Immature natural killer cell (primary cell): Measurements from ENCODE around the gene ANKS6. TPM values are rescaled to one million over a fixed set of nuclear protein-coding genes. Genes with fewer than 3 reads are reported as not detected.

Experiments used
- DNase-seq, 3 donors: peaks; one replicate each; pipeline ENCODE4 v3.0.0; 2022; ENCODE audit warnings: mixed read lengths in 1 of 3
- H3K27ac Mint-ChIP-seq, 6 donors: one replicate each; pipeline ENCODE4 v1.8.0; 2020; ENCODE audit warnings: mixed read lengths in 6 of 6, mild to moderate bottlenecking in 5 of 6, inconsistent platforms in 4 of 6, moderate library complexity in 3 of 6
- H3K27me3 Mint-ChIP-seq, 3 donors: one replicate each; pipeline ENCODE4 v1.8.0; 2020 to 2021; ENCODE audit warnings: low read depth in 3 of 3, mild to moderate bottlenecking in 3 of 3, mixed read lengths in 3 of 3, moderate library complexity in 3 of 3, inconsistent platforms in 1 of 3
- H3K36me3 Mint-ChIP-seq, 3 donors: one replicate each; pipeline ENCODE4 v1.8.0; 2020; ENCODE audit warnings: mixed read lengths in 3 of 3, inconsistent platforms in 2 of 3, mild to moderate bottlenecking in 2 of 3
- H3K4me1 Mint-ChIP-seq, 2 donors: one replicate each; pipeline ENCODE4 v1.8.0; 2020; ENCODE audit warnings: inconsistent platforms in 2 of 2, mild to moderate bottlenecking in 2 of 2, mixed read lengths in 2 of 2, moderate library complexity in 1 of 2
- H3K4me3 Mint-ChIP-seq, 5 donors: one replicate each; pipeline ENCODE4 v1.8.0; 2020; ENCODE audit warnings: mild to moderate bottlenecking in 5 of 5, mixed read lengths in 5 of 5, inconsistent platforms in 3 of 5, moderate library complexity in 3 of 5
- H3K9me3 Mint-ChIP-seq, 6 donors: one replicate each; pipeline ENCODE4 v1.8.0; 2020; ENCODE audit warnings: mild to moderate bottlenecking in 6 of 6, mixed read lengths in 6 of 6, inconsistent platforms in 4 of 6, moderate library complexity in 3 of 6
- polyA plus RNA-seq, 3 donors: library from polyadenylated mRNA; unstranded; fragments of 300-500 nt; fragmentation: Illumina TruSeq; gene quantifications; one replicate each; pipeline ENCODE4 v1.2.3, GENCODE V29; 2021

Gene ANKS6
- polyA plus RNA-seq, 3 donors from 2014 or later: 2.6 to 3.7 (median 3.2) TPM

DNA sequence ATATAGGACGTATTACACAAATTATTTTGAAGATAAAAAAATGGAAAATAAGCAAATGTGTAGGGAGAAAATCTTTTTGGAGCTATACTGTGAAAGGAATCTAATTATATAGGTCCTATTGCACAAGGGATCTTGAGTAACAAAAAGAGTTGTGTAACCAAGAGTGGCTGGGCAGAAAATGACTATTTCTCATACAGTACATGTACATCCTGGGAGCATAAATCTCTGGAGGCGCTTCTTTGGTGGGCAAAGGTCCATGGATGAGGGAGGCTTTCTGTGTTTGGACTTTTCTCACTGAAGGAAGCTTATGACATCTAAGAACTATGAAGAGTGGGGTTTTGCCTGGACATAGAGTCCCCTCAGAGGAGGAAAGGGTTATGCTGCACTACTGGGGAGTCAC lies 29.8 kb downstream of the ANKS6 start:
- peaks cover 7 to 27% (median 12%) of the 10 kb centered on the region in 3 donors for H3K36me3 Mint-ChIP-seq
- H3K27ac Mint-ChIP-seq: no peak overlapping the region
- no peak overlapping the region for H3K4me3 Mint-ChIP-seq
- H3K4me1 Mint-ChIP-seq: no peaks in the 10 kb centered on the region
- DNase-seq: no peak
- H3K27me3 Mint-ChIP-seq: no peaks in the 10 kb centered on the region
- H3K9me3 Mint-ChIP-seq: no peaks in the 10 kb centered on the region

DNA sequence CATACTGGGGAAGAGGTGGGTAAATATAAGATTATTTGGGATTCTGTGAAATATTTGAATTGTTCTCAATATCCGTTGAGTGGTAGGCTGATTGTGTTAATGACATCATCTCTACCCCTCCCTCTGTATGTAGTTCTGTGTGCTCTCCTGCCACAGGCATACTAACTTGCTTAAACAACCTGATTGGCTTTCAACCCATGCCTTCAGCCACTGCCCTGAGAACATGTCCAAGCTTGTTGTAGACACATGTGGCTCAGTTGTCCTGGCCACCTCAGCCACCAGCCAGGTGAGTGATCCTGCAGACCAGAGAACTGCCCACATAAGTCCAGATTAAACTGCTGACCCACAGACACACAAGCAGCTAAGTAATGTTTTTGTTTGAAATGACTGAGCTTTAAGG lies 31.1 kb downstream of the ANKS6 start:
- DNase-seq: no peak
- H3K27me3 Mint-ChIP-seq: no peaks in the 10 kb centered on the region
- peaks cover 4 to 22% (median 7%) of the 10 kb centered on the region in 3 donors for H3K36me3 Mint-ChIP-seq
- H3K4me3 Mint-ChIP-seq: no peak overlapping the region
- H3K27ac Mint-ChIP-seq: no peak overlapping the region
- H3K4me1 Mint-ChIP-seq: no peaks in the 10 kb centered on the region
- no peaks in the 10 kb centered on the region for H3K9me3 Mint-ChIP-seq

DNA sequence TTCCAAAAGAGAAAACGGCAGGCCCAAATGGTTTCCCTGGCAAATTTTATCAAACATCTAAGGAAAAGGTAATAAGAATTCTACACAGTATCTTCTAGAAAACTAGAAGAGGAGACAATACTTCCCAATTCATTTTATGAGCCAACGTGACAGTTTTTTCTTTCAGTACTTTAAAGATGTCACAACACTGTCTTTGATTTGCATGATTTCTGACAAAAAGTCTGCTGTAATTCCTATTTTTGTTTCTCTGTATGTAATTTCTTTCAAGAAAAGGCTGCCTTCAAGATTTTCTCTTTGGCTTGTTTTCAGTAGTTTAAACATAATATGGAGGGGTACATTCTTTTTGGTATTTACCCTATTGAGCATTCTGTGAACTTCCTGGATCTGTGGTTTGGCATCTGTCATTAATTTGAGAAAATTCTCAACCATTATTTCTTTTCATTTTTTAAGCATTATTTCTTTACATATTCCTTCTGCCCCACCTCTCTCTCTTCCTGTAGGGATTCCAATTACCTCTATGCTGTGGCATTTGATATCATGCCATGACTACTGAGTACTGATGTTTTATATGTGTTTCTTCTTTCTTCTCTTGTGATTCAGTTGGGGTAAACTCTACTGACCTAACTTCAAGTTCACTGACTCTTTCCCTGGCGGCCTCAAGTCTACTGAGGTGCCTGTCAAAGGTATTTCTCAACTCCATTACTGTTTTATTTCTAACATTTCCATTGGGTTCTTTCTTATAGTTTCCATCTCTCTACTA lies 32.2 kb downstream of the ANKS6 start:
- Mint-ChIP-seq H3K4me3 (no peak overlapping the region), H3K27me3 (no peaks in the 10 kb centered on the region), H3K36me3 (peaks cover 6 to 22% (median 7%) of the 10 kb centered on the region in 3 donors), H3K4me1 (no peaks in the 10 kb centered on the region), H3K27ac (no peak overlapping the region), H3K9me3 (no peaks in the 10 kb centered on the region)
- no peak for DNase-seq

DNA sequence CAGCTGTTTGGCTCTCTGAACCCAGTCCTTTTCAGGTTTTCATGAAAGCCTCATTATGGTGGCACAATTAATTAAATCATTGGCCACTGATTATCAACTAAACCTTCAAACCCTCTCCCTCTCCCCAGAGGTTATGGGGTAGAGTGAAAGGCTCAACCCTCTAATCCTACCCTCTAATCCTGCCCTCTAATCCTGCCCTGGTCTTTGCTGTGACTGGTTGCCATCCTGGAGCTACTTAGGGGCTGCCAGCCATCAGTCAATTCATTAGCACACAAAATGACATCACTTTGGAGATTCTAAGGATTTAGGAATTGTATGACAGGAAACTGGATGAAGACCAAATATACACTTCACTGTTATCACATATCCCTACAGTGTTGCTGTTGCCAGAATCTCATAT lies 36.1 kb downstream of the ANKS6 start:
- Mint-ChIP-seq H3K4me3 (no peak overlapping the region), H3K27me3 (no peaks in the 10 kb centered on the region), H3K27ac (no peak overlapping the region), H3K9me3 (no peaks in the 10 kb centered on the region), H3K4me1 (no peaks in the 10 kb centered on the region), H3K36me3 (peaks cover 19 to 46% (median 25%) of the 10 kb centered on the region in 3 donors)
- no peak for DNase-seq

DNA sequence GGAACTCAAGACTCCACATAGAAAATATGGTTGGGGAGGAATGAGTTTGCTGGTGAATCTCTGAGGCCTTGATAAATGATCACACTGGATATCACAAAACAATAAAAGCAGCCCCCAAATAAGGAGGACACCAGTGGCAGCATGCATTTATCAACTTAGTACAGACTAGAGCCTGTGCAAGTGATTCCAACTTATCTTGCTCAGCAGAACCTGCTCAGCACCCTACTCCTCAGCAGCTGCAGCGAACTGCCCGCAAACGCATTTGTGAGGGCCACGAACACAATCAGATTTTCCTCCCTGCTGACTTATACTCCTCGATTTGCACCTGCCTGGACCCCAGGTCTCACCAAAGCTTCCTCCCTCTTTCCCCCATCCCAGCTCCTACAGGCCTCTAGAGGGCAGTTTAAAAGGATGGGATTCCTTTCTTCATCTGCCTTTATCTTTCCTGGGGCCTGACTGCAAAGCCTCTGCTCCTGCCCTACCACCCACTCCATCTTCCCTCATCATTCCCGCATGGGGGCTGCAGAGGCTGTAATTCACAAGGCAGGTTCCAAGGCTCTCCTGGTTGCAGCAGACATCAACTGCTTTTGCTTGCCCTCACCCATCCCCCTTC lies 41.2 kb downstream of the ANKS6 start:
- Mint-ChIP-seq H3K4me1 (no peaks in the 10 kb centered on the region), H3K4me3 (no peak overlapping the region)

DNA sequence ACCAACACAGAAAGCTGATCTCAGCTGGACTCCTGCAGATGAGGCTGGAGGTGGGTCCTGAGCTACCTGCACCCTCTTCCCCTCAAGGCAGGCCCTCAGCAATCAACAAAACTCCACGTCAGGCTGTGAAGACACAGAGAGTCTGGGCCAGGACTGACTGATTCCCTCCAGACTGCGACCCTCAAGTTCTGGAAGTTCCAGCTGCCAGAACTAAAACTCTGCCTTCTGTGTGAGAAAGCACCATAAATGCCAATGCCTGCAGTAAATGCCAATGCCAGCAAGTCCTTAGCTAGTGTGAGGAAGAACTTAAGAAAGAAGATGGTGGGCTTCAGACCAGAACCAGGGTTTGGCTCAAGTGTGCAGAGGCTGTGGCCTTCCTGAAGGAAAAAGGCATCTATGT lies 45.1 kb downstream of the ANKS6 start:
- no peak for DNase-seq
- no peaks in the 10 kb centered on the region for H3K4me1 Mint-ChIP-seq
- H3K27me3 Mint-ChIP-seq: no peaks in the 10 kb centered on the region
- no peak overlapping the region for H3K27ac Mint-ChIP-seq
- no peaks in the 10 kb centered on the region for H3K9me3 Mint-ChIP-seq
- H3K4me3 Mint-ChIP-seq: no peak overlapping the region
- peaks cover 17 to 57% (median 46%) of the 10 kb centered on the region in 3 donors for H3K36me3 Mint-ChIP-seq

More for the DNA sequence above, 41.2 kb downstream of the ANKS6 start:
- Mint-ChIP-seq H3K27ac (no peak overlapping the region), H3K36me3 (peaks cover 28 to 64% (median 35%) of the 10 kb centered on the region in 3 donors), H3K9me3 (no peaks in the 10 kb centered on the region), H3K27me3 (no peaks in the 10 kb centered on the region)
- DNase-seq: no peak

DNA sequence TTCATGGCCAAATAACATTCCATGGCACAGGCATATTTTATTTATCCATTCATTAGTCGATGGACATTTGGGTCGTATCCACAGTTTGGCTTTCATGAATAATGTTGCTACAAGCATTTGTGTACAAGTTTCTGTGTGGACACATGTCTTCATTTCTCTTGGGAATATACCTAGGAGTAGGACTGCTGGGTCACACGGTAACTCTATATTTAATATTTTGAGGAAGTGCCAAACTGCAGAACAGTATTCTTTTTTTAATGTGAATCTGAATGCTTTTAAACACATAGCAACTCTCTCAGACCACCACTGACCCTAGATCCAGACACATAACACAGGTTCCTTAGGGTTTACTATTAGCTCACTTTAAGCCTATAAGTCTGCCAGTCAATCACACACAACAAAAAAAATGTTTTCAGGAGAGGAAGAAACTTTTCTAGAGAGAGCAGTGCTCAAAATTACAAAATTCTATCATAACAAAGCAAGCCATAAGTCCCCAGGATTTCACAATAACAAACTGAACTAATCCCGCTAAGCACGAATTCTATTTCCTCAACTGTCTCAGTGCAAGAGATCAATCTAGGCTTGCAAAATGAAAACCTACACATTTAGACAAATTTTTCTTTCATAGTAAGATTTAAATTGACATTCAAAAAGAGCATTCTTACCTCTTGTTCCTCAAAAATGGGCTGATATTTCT lies 45.8 kb downstream of the ANKS6 start:
- Mint-ChIP-seq H3K36me3 (peaks cover 17 to 54% (median 41%) of the 10 kb centered on the region in 3 donors), H3K4me3 (no peak overlapping the region), H3K27me3 (no peaks in the 10 kb centered on the region), H3K9me3 (no peaks in the 10 kb centered on the region), H3K27ac (no peak overlapping the region), H3K4me1 (no peaks in the 10 kb centered on the region)
- DNase-seq: no peak

DNA sequence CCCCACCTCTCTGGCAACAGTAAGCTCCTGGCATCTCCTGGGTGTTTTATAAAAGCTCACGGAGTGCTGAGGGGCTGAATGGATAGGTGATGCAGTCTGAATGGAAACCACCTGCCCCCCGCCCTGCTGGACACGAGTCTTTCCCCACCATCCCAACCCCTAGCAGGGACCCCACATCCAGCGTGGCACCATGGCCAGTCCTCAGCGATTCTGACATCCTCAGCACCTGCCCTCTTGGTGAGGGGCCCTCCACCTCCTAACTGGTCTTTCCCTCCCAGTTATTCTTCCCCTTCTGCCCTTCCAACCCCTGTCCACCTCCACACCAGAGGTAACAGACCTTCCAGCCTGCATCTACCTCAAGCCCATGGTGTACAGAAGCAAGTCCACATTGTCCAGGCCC lies 48.9 kb downstream of the ANKS6 start:
- Mint-ChIP-seq H3K27ac (no peak overlapping the region), H3K9me3 (no peaks in the 10 kb centered on the region), H3K36me3 (peaks cover 18 to 49% (median 47%) of the 10 kb centered on the region in 3 donors), H3K27me3 (peaks cover 0 to under 1% (median 0%) of the 10 kb centered on the region in 3 donors), H3K4me3 (no peak overlapping the region), H3K4me1 (no peaks in the 10 kb centered on the region)
- DNase-seq: no peak

DNA sequence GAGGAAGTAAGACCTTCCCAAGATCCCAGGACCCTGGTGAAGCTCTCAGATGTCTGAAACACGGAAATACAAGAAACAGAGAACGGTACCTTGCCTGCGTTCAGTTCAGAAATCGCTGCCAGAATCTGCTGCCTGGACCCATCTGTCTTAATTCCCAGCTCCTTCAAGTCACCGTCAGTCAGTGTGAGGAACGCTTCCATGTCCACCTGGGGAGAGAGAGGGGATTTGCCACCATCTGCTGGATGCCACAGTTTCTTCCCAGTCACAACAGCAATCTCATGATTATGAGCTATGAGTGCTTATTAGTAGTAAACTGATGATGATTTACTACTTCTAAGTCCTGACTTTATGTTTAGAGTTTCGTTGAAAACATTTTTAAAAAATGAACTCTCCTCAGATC lies 50.9 kb downstream of the ANKS6 start:
- no peaks in the 10 kb centered on the region for H3K4me1 Mint-ChIP-seq
- DNase-seq: no peak
- peaks cover 0 to 1% (median 0%) of the 10 kb centered on the region in 3 donors for H3K27me3 Mint-ChIP-seq
- peaks cover 13 to 38% (median 38%) of the 10 kb centered on the region in 3 donors for H3K36me3 Mint-ChIP-seq
- H3K27ac Mint-ChIP-seq: no peak overlapping the region
- no peak overlapping the region for H3K4me3 Mint-ChIP-seq
- H3K9me3 Mint-ChIP-seq: no peaks in the 10 kb centered on the region

DNA sequence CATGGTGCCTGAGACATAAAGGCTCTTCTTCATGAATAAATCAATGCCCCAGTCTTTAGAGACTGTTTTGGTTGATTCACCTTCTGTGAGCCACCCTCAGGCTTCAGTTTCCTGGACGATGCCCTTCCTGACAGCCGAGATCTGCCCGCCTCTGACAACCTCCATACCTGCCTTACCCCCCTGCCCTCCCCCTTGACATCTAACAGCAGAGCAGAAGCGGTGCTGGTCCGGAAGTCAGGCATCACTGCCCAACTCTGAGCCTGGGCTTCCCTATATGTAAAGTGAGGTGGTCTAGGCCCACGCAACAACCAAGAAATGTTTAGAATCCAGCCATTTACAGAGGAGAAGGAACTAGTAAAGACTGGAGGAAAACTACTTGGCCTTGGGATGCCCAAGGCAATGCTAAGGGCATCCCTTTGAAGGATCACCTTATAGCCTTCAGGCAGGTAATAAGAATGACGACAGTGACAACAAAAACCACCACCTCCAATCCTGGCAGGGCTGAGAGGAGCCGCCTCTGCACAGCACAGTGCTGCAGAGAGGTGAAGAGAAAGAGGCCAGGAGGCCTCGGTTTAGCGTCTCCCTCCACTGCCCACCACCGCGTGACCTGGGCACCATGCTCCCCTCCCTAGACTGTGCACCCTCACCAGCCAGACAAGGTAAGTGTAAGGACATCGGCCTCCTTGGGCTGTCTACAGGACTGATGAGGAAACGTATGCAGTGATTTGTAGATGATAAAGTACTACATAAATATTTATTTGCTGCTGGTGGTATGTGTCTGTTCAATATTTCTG lies 52.3 kb downstream of the ANKS6 start:
- no peak for DNase-seq
- Mint-ChIP-seq H3K9me3 (no peaks in the 10 kb centered on the region), H3K4me3 (no peak overlapping the region), H3K27ac (no peak overlapping the region), H3K27me3 (peaks cover 0 to 1% (median 0%) of the 10 kb centered on the region in 3 donors), H3K4me1 (no peaks in the 10 kb centered on the region), H3K36me3 (peaks cover 7 to 33% (median 28%) of the 10 kb centered on the region in 3 donors)

DNA sequence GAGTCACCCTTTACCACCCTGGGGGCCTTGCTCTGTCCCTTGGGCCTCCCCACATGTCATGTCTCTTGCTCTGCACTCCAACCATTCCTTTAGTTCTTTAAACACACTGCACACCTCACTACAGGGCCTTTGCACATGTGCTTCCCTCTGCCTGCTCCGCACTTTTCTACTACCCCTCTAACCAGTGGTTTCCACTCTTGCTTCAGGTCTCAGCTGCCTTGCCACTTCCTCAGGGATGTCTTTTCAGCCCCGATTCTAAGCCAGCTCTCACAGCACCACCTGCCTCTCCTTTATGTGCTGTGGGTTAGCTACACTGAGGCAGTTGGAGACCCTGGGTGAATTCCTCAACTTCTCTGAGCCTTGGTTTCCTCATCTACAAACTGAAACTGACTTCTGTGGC lies 53.0 kb downstream of the ANKS6 start:
- H3K27me3 Mint-ChIP-seq: peaks cover 0 to 1% (median 0%) of the 10 kb centered on the region in 3 donors
- H3K4me1 Mint-ChIP-seq: no peaks in the 10 kb centered on the region
- no peaks in the 10 kb centered on the region for H3K9me3 Mint-ChIP-seq
- DNase-seq: no peak
- H3K4me3 Mint-ChIP-seq: no peak overlapping the region
- H3K27ac Mint-ChIP-seq: no peak overlapping the region
- peaks cover 12 to 32% (median 25%) of the 10 kb centered on the region in 3 donors for H3K36me3 Mint-ChIP-seq

DNA sequence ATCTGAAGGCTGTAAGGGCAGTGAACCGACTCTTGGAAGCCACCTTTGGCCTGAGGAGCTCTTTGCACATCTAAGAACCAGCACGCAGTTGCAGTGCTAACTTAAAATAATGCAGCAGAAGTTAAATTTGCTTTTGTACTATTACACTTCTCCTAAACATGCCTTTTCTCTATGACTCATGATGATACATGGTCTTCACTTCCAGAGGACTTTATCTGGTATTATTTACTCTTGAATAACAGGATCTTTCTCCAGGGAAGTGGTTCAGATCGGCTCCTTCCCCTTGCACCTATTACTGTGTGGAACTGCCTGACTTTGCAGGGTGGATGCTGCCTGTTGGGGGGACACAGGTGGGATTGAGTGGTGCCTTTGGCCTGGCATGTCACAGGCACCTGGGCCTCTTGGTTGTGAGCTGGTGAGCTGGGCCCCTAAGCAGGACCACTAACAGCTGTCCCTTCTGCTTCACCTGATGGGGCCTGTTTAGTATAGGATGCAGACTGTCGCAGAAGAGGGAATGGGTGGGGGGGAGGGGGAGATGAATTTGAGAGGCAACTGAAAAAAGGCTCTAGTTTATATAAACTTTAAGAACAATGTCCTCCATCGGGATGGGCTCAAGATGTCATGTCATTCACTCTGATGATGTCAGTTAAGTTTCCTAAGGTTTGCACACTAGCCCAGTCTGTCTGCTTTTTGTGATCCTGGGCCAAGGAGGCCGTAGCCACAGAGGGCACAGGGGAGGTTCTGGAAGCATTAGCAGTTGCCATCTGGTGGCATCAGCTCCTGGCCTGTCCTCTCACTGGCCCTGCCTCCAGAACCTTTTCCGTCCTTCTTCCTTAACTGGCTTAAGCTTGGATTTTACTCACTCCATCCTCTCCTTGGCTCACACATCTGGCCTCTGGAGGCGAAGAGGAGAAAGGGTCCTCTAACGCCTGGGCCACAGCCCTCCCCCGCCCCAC lies 53.8 kb downstream of the ANKS6 start:
- Mint-ChIP-seq H3K27me3 (peaks cover 0 to 1% (median 0%) of the 10 kb centered on the region in 3 donors), H3K9me3 (no peaks in the 10 kb centered on the region), H3K4me3 (no peak overlapping the region), H3K36me3 (peaks cover 12 to 32% (median 29%) of the 10 kb centered on the region in 3 donors), H3K4me1 (no peaks in the 10 kb centered on the region), H3K27ac (no peak overlapping the region)
- no peak for DNase-seq
